Left colon (tissue), 2 donors: ENCODE results near the gene PLCB2. TPM values are rescaled to one million over a fixed set of nuclear protein-coding genes. Genes with fewer than 3 reads are reported as not detected.

Experiments
- ATAC-seq: fragments of 200-7000 bp; cut with Tn5 transposase; one replicate; pipeline ENCODE4 v1.9.1; 2020; ENCODE audit warnings: mild to moderate bottlenecking, moderate library complexity
- DNase-seq, 2 donors: peaks; one replicate each; pipeline ENCODE4 v3.0.0-alpha.2; 2020
- intact Hi-C, 2 donors: fragments of 100-400 bp; cut with DNase I in 1 of 2; cut with micrococcal nuclease in 1 of 2; formaldehyde crosslinking; loops; one replicate each; pipeline versions ENCODE4 v1.11.2 to v1.14.0; 2022; cut with DNase I, micrococcal nuclease
- total RNA-seq, 2 donors: library from RNA; stranded (reverse); fragmentation: NEBNext Ultra II Directional; extraction: Animal tissue kit (Norgen Biotek cat#: 25700); gene quantifications; one replicate each; pipeline ENCODE4 v1.2.1, GENCODE V29; 2021
- donor health status: DM: no; HTN: no; CAD: no.
- donor health status: DM: yes; HTN: yes; CAD: no.

PLCB2 gene
- total RNA-seq, 2 donors from 2014 or later: 6.0 to 11.2 TPM

GRCh38 chr15:40281057-40281800 lies 26.5 kb downstream of the PLCB2 start:
- no peak for ATAC-seq
- DNase-seq: no peak
- intact Hi-C loops: loop anchor here in 1 of 2 donors (10.0 kb wide), 1 partner anchor 144 kb away; no protein-coding TSS in a partner anchor

GRCh38 chr15:40280260-40281056 lies 27.3 kb downstream of the PLCB2 start:
- no peak for DNase-seq
- intact Hi-C loops: loop anchor here in 1 of 2 donors (10.0 kb wide), 1 partner anchor 144 kb away; no protein-coding TSS in a partner anchor
- no peak for ATAC-seq

GRCh38 chr15:40279437-40280141 lies 28.1 kb downstream of the PLCB2 start:
- peak; percentile 57 for ATAC-seq
- DNase-seq: peak; percentile 52 to 79
- intact Hi-C loops: loop anchor here (5.0 to 10.0 kb wide), 2 partner anchors 145 to 237 kb away; no protein-coding TSS in a partner anchor

DNA sequence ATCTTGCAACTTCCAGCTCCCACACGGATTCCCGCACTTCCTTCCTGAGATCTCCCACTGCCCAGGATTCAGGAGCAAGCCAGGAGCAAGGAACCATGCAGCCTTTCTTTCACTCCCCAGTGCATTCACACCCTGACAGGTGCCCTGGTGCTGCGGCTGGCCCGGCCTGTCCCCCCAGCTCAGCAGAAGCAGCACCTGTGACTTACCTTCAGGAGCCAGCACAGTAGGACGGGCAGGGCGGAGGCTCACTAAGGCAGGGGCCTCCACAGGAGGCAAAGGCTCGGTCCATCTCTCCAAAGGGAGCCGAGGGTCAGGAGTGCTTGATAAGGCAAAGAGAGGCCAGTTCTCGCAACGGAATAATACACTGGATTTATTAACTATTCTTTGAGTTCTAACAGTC lies 29.7 kb downstream of the PLCB2 start:
- DNase-seq (no peak), ATAC-seq (no peak)
- intact Hi-C loops: loop anchor here in 1 of 2 donors (5.0 kb wide), 1 partner anchor 236 kb away; no protein-coding TSS in a partner anchor

- intact Hi-C loops: loop anchor here in 1 of 2 donors (5.0 kb wide), 1 partner anchor 235 kb away; no protein-coding TSS in a partner anchor
- ATAC-seq (no peak), DNase-seq (no peak)
These were observed 30.3 kb downstream of the PLCB2 start for GRCh38 chr15:40277471-40277870.

DNA sequence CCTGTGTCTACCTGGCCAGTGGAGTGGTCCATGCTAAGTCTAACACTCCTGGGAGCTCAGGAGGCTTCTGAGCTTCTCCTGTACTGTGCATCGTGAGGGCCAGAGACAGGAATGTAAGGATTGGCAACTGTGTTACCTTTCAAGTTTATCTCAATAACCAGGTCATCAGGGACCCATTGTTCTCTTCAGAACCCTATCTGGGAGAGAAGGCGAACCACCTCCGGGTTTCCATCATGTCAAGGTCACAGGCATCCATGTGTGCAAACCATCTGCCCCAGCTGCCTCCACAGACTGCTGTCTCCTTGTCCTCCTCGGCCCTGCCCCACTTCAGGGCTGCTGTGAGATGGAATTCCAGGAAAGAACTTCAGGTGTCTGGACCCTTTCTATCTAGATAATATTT lies 30.8 kb downstream of the PLCB2 start:
- no peak for DNase-seq
- intact Hi-C loops: loop anchor here in 1 of 2 donors (5.0 kb wide), 1 partner anchor 235 kb away; no protein-coding TSS in a partner anchor
- no peak for ATAC-seq

DNA sequence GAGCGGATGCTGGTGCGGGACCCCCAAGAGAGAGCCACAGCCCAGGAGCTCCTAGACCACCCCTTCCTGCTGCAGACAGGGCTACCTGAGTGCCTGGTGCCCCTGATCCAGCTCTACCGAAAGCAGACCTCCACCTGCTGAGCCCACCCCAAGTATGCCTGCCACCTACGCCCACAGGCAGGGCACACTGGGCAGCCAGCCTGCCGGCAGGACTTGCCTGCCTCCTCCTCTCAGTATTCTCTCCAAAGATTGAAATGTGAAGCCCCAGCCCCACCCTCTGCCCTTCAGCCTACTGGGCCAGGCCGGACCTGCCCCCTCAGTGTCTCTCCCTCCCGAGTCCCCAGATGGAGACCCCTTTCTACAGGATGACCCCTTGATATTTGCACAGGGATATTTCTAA lies 31.8 kb downstream of the PLCB2 start:
- no peak for ATAC-seq
- intact Hi-C loops: loop anchor here in 1 of 2 donors (5.0 kb wide), 1 partner anchor 234 kb away; no protein-coding TSS in a partner anchor
- DNase-seq: no peak

DNA sequence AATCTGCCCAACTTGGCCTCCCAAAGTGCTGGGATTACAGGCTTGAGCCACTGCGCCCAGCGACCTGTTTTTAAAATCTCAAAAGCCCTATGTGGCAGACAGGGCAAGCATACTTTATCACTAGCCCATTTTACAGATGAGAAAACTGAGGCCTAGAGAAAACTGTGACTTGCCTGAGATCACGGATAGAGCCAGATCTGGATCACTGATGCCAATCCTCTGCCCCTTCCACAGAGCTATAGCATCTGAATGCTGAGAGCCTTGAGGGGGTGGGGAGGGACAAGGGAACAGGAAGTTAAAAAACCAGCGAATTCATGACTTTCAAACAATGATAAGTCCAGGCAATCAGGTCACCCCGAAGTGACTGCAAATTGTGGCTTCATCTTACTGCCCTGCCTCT lies 32.2 kb downstream of the PLCB2 start:
- DNase-seq (no peak), ATAC-seq (no peak)
- intact Hi-C loops: loop anchor here in 1 of 2 donors (5.0 kb wide), 1 partner anchor 233 kb away; no protein-coding TSS in a partner anchor

- peak in 1 of 2 donors; percentile 87 for DNase-seq
- intact Hi-C loops: loop anchor here (5.0 kb wide), 3 partner anchors 47 to 232 kb away; no protein-coding TSS in a partner anchor
- peak; percentile 56 for ATAC-seq
These were observed 33.1 kb downstream of the PLCB2 start for GRCh38 chr15:40274350-40275274.

DNA sequence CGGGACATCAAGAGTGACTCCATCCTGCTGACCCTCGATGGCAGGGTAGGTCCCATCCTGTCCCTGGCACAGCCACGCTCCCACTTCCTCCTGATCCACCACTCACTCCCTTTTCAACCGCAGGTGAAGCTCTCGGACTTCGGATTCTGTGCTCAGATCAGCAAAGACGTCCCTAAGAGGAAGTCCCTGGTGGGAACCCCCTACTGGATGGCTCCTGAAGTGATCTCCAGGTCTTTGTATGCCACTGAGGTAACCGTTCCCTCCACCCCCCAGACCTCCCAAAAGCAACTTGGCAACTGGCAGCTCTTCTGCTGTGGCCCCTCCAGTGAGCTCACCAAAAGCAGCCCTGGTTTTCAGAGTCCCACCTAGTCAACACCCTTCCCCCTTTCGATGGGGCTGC lies 34.3 kb downstream of the PLCB2 start:
- DNase-seq (no peak), ATAC-seq (no peak)
- intact Hi-C loops: loop anchor here (5.0 kb wide), 2 partner anchors 46 to 56 kb away; no protein-coding TSS in a partner anchor

- intact Hi-C loops: loop anchor here (5.0 kb wide), 2 partner anchors 45 to 55 kb away; no protein-coding TSS in a partner anchor
- DNase-seq: no peak
- peak; percentile 65 for ATAC-seq
These were observed 35.2 kb downstream of the PLCB2 start for GRCh38 chr15:40272485-40273056.

- intact Hi-C loops: loop anchor here (5.0 kb wide), 2 partner anchors 45 to 55 kb away; no protein-coding TSS in a partner anchor
- no peak for DNase-seq
- no peak for ATAC-seq
These were observed 35.9 kb downstream of the PLCB2 start for GRCh38 chr15:40271685-40272484.

DNA sequence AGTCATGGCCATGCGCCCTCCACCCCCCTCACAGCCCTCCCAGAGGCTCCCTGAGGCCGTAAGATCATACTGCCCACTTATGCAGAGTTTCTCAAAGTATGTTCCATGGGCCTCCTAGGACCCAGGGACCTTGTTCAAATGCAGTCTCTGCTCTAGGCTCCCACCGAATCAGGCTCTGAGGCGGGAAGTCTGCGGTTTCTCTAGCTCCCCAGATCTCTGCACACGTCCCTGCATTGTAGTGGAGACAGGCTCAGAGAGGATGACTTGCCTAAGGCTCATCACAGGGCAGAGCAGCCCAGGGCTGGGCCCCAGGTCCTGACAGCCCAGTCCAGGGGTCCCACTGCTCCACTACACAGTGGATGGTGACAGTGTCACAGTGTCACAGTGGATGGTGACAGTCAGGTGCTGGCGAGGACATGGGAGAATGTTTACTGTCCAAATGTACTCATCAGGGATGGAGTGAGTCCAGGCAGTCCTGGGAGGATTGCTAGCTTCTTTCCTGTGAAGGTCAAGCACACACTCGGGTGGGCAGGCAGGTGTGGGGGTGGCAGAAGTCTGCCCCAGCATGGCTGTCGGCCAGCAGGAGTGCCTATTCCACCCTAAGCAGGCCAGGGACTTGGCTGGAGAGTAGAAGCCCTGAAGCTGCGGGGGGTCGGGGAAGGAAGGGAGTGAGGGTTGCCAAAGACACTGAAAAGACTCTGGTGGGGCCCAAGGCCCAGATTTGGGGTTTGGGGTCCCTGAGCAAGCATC lies 37.3 kb downstream of the PLCB2 start:
- no peak for DNase-seq
- ATAC-seq: no peak
- intact Hi-C loops: loop anchor here (5.0 kb wide), 2 partner anchors 43 to 53 kb away; no protein-coding TSS in a partner anchor

DNA sequence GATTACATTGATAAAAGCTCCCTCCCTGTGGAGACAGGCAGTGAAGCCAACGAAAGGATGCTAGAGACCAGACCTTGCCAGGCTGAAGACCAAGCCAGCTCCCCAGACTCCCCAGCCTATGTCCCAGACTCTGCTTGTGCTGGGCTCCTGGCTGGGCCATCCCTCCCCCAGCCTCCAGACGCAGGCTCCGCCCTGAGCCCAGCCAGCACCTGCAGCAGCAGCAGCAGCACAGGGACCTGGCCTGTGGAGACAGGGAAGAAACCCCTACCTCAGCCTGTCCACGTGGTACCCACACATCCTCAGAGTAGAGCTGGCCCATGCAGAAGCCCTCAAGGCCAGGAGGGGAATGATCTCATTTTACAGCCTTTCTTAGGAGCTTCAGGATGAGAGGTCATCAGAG lies 38.1 kb downstream of the PLCB2 start:
- no peak for DNase-seq
- no peak for ATAC-seq
- intact Hi-C loops: loop anchor here (5.0 kb wide), 2 partner anchors 42 to 52 kb away; no protein-coding TSS in a partner anchor

DNA sequence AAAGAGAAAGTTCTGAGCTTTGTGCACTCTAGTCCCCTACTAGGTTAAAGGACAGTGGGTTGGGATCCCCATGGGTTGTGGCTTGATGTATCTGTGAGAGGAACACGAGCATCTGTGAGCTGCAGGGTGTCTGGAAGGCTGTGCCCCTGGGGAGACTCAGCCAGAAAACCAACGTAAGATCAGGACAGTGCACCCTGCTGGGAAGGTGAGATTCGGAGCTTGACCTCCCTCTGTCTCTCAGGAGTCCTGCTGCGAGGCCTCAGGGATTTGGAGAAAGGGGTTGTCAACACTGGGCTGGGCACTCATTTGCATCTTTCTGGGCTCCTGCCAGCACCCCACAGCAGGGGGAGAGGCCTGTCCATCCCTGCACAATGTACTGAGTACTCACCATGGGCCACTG lies 40.1 kb downstream of the PLCB2 start:
- DNase-seq: no peak
- no peak for ATAC-seq
- intact Hi-C loops: no loop called here
